GM12878 (cell line): ENCODE data around the gene KCNIP3. TPM values are rescaled to one million over a fixed set of nuclear protein-coding genes. Genes with fewer than 3 reads are reported as not detected.

Source experiments
- ATAC-seq: fragments of 200-7000 bp; cut with Tn5 transposase; 3 replicates; pipeline ENCODE4 v1.9.1; 2020; ENCODE audit warnings: mild to moderate bottlenecking, moderate library complexity
- BruUV-seq: library from RNA; stranded (reverse); fragments of 400-500 nt; replicated peaks from 2 replicates; lab custom pipeline; 2021; lab: Mats Ljungman, UMichigan
- CTCF ChIA-PET: fragments of 300-600 bp; sonication (Branson Sonifier 250); formaldehyde crosslinking; extraction: SDS; loops from one replicate; lab custom pipeline; 2021; ENCODE audit warnings: inconsistent platforms; lab: Yijun Ruan, JAX
- POLR2A ChIA-PET: fragments of 350-600 bp; formaldehyde crosslinking; extraction: SDS; loops from one replicate; lab custom pipeline; 2021; ENCODE audit warnings: inconsistent platforms; lab: Charles Lee
- RAD21 ChIA-PET: fragments of 300-600 bp; sonication (Branson Sonifier 250); formaldehyde crosslinking; loops from one replicate; lab custom pipeline; 2023; ENCODE audit warnings: antibody characterized with exemption; ENCODE audit not compliant: unreplicated experiment; lab: Charles Lee
- SMC1A ChIA-PET: fragments of 300-600 bp; sonication (Branson Sonifier 250); formaldehyde crosslinking; loops from one replicate; lab custom pipeline; 2023; ENCODE audit not compliant: unreplicated experiment, uncharacterized antibody; lab: Charles Lee
- DNase-seq: peaks from one replicate; pipeline ENCODE4 v3.0.0-alpha.2; 2011; ENCODE audit warnings: low read depth, low spot score
- FAIRE-seq: peaks from 3 replicates; lab custom pipeline; 2011; peaks lifted over from hg19 to GRCh38; lab: Jason Lieb, UNC
- H2AFZ ChIP-seq: 2 replicates; pipeline ENCODE4 v1.6.0; 2011; ENCODE audit warnings: low read depth, low read length, control low read depth; ENCODE audit not compliant: control insufficient read depth
- H3K27ac ChIP-seq: 2 replicates; pipeline ENCODE4 v1.5.1; 2011; ENCODE audit warnings: control low read depth; ENCODE audit not compliant: control insufficient read depth, insufficient read depth
- H3K27me3 ChIP-seq, 2 experiments: replicated peaks in 1 of 2; 2 replicates each; pipeline versions ENCODE4 v1.6.0 to v1.6.1; 2011; ENCODE audit warnings: low read length in 1 of 2; ENCODE audit not compliant: control insufficient read depth in 2 of 2, insufficient read depth in 2 of 2
- H3K36me3 ChIP-seq, 2 experiments: 2 replicates each; pipeline ENCODE4 v1.5.1; 2011; ENCODE audit warnings: low read length in 1 of 2; ENCODE audit not compliant: control insufficient read depth in 2 of 2, insufficient read depth in 2 of 2
- H3K4me1 ChIP-seq: 2 replicates; pipeline ENCODE4 v1.6.1; 2011; ENCODE audit warnings: mild to moderate bottlenecking, low read length, moderate library complexity, mixed read lengths; ENCODE audit not compliant: control insufficient read depth, insufficient read depth
- H3K4me2 ChIP-seq: 2 replicates; pipeline ENCODE4 v1.6.0; 2011; ENCODE audit warnings: control low read depth; ENCODE audit not compliant: control insufficient read depth, insufficient read depth
- H3K4me3 ChIP-seq: fragments of 200-600 bp; sonication (generic); 2 replicates; pipeline ENCODE4 v1.5.1; 2016
- H3K79me2 ChIP-seq: 2 replicates; pipeline ENCODE4 v1.6.0; 2011; ENCODE audit warnings: low read length; ENCODE audit not compliant: control insufficient read depth, insufficient read depth
- H3K9ac ChIP-seq: 2 replicates; pipeline ENCODE4 v1.8.0; 2011; ENCODE audit warnings: low read length, control low read depth, mixed read lengths; ENCODE audit not compliant: control insufficient read depth, insufficient read depth
- H3K9me3 ChIP-seq: replicated peaks from 3 replicates; pipeline ENCODE4 v1.5.1; 2011; ENCODE audit warnings: mild to moderate bottlenecking, low read length; ENCODE audit not compliant: control insufficient read depth, insufficient read depth
- H4K20me1 ChIP-seq: 2 replicates; pipeline ENCODE4 v1.6.0; 2011; ENCODE audit not compliant: control insufficient read depth, insufficient read depth
- FOXM1 ChIP-seq: IDR thresholded peaks from 2 replicates; pipeline ENCODE4 v1.6.1; 2012; ENCODE audit warnings: low read depth, mild to moderate bottlenecking, inconsistent platforms, low read length, moderate library complexity
- GATAD2B ChIP-seq: fragments of 450-650 bp; conservative IDR thresholded peaks from 2 replicates; pipeline ENCODE4 v1.6.1; 2017; ENCODE audit warnings: low read depth, mild to moderate bottlenecking, moderate library complexity
- WGBS: methylation state at CpG from one replicate; pipeline ENCODE4 v1.1.6; 2016; ENCODE audit warnings: low lambda C conversion rate; ENCODE audit not compliant: insufficient replicate concordance, insufficient coverage; ENCODE audit errors: missing lambda C conversion rate; 5-methylcytosine and 5-hydroxymethylcytosine counted together
- in situ Hi-C: fragments of 300-500 bp; cut with MboI; formaldehyde crosslinking; loops from 9 replicates; pipeline ENCODE4 v1.14.3; 2018; ENCODE audit warnings: mixed read lengths
- intact Hi-C: fragments of 100-400 bp; cut with micrococcal nuclease; formaldehyde crosslinking; loops from one replicate; pipeline ENCODE4 v1.14.2; 2022; ENCODE audit not compliant: unreplicated experiment
- polyA plus RNA-seq, 11 experiments: library from polyadenylated mRNA; depleted of rRNA in 4 of 11; unstranded in 6 of 11; stranded (reverse) in 5 of 11; fragments of >200 nt; fragmentation: Nextera tagmentation in 4 of 11; fragmentation: Illumina TruSeq in 1 of 11; extraction: Ambion mirVana in 4 of 11; extraction: Trizol in 1 of 11; gene quantifications; 1 replicate in 1 of 11; 2 replicates in 10 of 11; pipeline versions ENCODE4 v1.2.1 to v1.2.3, GENCODE V29; 2011 to 2016; ENCODE audit warnings: inconsistent platforms in 2 of 11, missing spikeins in 2 of 11, low read depth in 1 of 11
- total RNA-seq, 4 experiments: library from RNA; depleted of rRNA in 3 of 4; stranded (reverse); fragments of >200 nt in 3 of 4; fragmentation: Illumina TruSeq in 1 of 4; extraction: Trizol in 1 of 4; gene quantifications; 2 replicates each; pipeline versions ENCODE4 v1.2.1 to v1.2.3, GENCODE V29; 2013 to 2021
- TF ChIP-seq, protein P1 (sequence below): fragments of 450-650 bp; IDR thresholded peaks from 2 replicates; pipeline ENCODE4 v1.6.1; 2017; ENCODE audit warnings: mild to moderate bottlenecking, moderate library complexity

The KCNIP3 gene
- total and polyA plus RNA-seq, 10 of the 15 experiments (the other 5 are each of a cell fraction or from before 2014, with no cell fraction given), result not detected

GRCh38 chr2:95375532-95376150 is 78.5 kb downstream of the KCNIP3 start:
- intact Hi-C loops (no loop called here), in situ Hi-C loops (no loop called here)
- ChIA-PET CTCF (no interaction called here), SMC1A (no interaction called here), POLR2A (no interaction called here), RAD21 (no interaction called here)
- no peaks in the 10 kb centered on the region for H3K79me2 ChIP-seq
- H4K20me1 ChIP-seq, result no peaks in the 10 kb centered on the region
- no peak for DNase-seq
- H3K4me1 ChIP-seq, result no peaks in the 10 kb centered on the region
- peaks cover 0 to 1% of the 10 kb centered on the region in 2 experiments; a peak in 1 of 4 replicates for H3K27me3 ChIP-seq
- no peak overlapping the region for H2AFZ ChIP-seq
- H3K9me3 ChIP-seq, result no peaks in the 10 kb centered on the region
- no peak for ATAC-seq
- TF ChIP-seq GATAD2B (no peak), FOXM1 (no peak)
- TF ChIP-seq, protein P1, sequence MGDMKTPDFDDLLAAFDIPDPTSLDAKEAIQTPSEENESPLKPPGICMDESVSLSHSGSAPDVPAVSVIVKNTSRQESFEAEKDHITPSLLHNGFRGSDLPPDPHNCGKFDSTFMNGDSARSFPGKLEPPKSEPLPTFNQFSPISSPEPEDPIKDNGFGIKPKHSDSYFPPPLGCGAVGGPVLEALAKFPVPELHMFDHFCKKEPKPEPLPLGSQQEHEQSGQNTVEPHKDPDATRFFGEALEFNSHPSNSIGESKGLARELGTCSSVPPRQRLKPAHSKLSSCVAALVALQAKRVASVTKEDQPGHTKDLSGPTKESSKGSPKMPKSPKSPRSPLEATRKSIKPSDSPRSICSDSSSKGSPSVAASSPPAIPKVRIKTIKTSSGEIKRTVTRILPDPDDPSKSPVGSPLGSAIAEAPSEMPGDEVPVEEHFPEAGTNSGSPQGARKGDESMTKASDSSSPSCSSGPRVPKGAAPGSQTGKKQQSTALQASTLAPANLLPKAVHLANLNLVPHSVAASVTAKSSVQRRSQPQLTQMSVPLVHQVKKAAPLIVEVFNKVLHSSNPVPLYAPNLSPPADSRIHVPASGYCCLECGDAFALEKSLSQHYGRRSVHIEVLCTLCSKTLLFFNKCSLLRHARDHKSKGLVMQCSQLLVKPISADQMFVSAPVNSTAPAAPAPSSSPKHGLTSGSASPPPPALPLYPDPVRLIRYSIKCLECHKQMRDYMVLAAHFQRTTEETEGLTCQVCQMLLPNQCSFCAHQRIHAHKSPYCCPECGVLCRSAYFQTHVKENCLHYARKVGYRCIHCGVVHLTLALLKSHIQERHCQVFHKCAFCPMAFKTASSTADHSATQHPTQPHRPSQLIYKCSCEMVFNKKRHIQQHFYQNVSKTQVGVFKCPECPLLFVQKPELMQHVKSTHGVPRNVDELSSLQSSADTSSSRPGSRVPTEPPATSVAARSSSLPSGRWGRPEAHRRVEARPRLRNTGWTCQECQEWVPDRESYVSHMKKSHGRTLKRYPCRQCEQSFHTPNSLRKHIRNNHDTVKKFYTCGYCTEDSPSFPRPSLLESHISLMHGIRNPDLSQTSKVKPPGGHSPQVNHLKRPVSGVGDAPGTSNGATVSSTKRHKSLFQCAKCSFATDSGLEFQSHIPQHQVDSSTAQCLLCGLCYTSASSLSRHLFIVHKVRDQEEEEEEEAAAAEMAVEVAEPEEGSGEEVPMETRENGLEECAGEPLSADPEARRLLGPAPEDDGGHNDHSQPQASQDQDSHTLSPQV, result no peak
- H3K4me2 ChIP-seq, result no peak overlapping the region
- no peak for FAIRE-seq
- no peak overlapping the region for H3K9ac ChIP-seq
- WGBS, result 54% methylated on average over 19 of the region's 21 CpGs
- no peaks in the 10 kb centered on the region for H3K36me3 ChIP-seq
- H3K27ac ChIP-seq, result no peak overlapping the region
- H3K4me3 ChIP-seq, result no peak overlapping the region
- no TSS peak for BruUV-seq
